Keratinocyte (primary cell): Measurements from ENCODE around the gene CALML6.

Experiments
- EZH2 ChIP-seq: IDR thresholded peaks from one replicate; pipeline ENCODE4 v1.6.1; 2012; ENCODE audit warnings: inconsistent platforms, mild to moderate bottlenecking, low read length, moderate library complexity
- TF ChIP-seq, protein P1 (sequence below), 3 experiments: IDR thresholded peaks in 1 of 3; conservative IDR thresholded peaks in 1 of 3; optimal IDR thresholded peaks in 1 of 3; 2 replicates in 2 of 3; 3 replicates in 1 of 3; pipeline versions ENCODE3 to v1.5.1; 2011; ENCODE audit warnings: low read length in 3 of 3, mild to moderate bottlenecking in 3 of 3, moderate library complexity in 2 of 3, control low read depth in 1 of 3, inconsistent platforms in 1 of 3; ENCODE audit not compliant: insufficient read depth in 2 of 3; ENCODE audit errors: extremely low read depth in 1 of 3

DNA sequence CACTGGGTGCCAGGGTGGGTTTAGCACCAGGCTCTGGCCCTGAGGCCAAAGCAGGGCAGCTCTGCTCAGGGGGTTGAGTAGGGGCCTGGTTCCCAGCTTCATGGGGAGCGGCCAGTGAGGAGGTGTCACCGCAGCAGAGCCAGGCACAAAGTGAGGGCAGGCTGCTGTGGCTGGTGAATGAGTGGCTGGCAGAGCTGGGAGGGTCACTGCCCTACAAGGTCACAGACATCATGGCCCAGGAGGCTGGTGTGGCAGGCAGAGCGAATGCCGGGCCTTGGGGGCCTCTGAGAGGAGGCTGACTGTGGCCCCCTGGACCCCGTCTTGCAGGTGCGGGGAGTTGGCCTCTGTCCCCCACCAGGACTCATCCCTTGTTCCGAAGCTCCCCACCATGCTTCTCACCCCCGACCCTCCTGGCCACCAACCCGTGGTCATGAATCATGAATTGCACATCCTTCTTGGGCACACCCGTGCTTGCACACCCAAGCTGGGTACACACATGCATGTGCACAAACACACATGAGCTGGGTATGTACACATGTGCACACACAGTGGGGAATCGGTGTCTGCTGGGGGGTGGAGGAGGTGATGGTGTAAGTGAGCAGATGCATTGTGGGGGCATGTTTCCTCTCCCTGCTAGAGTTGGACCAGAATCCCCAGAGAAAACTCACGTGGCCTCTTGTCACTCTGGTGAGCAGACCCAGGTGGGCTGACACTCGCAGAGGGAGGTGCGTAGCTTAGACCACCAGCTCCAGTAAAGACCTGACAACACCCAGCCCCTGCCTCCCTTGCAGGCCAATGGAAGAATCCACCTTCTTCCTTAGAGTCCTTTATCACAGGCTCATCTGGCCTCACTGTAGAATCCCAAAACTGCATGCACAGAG is 19.4 kb upstream of the CALML6 start:
- TF ChIP-seq, protein P1, sequence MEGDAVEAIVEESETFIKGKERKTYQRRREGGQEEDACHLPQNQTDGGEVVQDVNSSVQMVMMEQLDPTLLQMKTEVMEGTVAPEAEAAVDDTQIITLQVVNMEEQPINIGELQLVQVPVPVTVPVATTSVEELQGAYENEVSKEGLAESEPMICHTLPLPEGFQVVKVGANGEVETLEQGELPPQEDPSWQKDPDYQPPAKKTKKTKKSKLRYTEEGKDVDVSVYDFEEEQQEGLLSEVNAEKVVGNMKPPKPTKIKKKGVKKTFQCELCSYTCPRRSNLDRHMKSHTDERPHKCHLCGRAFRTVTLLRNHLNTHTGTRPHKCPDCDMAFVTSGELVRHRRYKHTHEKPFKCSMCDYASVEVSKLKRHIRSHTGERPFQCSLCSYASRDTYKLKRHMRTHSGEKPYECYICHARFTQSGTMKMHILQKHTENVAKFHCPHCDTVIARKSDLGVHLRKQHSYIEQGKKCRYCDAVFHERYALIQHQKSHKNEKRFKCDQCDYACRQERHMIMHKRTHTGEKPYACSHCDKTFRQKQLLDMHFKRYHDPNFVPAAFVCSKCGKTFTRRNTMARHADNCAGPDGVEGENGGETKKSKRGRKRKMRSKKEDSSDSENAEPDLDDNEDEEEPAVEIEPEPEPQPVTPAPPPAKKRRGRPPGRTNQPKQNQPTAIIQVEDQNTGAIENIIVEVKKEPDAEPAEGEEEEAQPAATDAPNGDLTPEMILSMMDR (optimal IDR thresholded peaks at IDR 0.05 in 1 of 3, IDR thresholded peaks at IDR 0.05 in 1 of 3, conservative IDR thresholded peaks at IDR 0.05 in 1 of 3; ENCODE audit: extremely low read depth in 1 of 3, insufficient read depth in 2 of 3, low read length in 3 of 3) = no peak
- no peak for TF ChIP-seq EZH2
